Naive B cell (primary cell): ENCODE data around the gene EXOC3. TPM values are rescaled to one million over a fixed set of nuclear protein-coding genes. Genes with fewer than 3 reads are reported as not detected.
A peak's percentile ranks its signal among the peaks of the same experiment; 100 is the strongest.

Experiments used
- ATAC-seq, 2 donors: fragments of 150-1000 bp; cut with Tn5 transposase; 2 replicates each; pipeline ENCODE4 v1.10.0; 2021; ENCODE audit warnings: low read depth in 2 of 2, mild to moderate bottlenecking in 2 of 2, moderate library complexity in 2 of 2
- DNase-seq: peaks from one replicate; pipeline ENCODE4 v3.0.0; 2022
- H3K27ac Mint-ChIP-seq, 6 donors: one replicate each; pipeline ENCODE4 v1.8.0; 2020 to 2022; ENCODE audit warnings: mild to moderate bottlenecking in 6 of 6, mixed read lengths in 6 of 6, moderate library complexity in 5 of 6, inconsistent platforms in 2 of 6
- H3K27me3 Mint-ChIP-seq, 3 donors: one replicate each; pipeline ENCODE4 v1.8.0; 2021 to 2022; ENCODE audit warnings: mixed read lengths in 3 of 3, mild to moderate bottlenecking in 1 of 3
- H3K36me3 Mint-ChIP-seq, 2 donors: one replicate each; pipeline ENCODE4 v1.8.0; 2020 to 2022; ENCODE audit warnings: mixed read lengths in 2 of 2, inconsistent platforms in 1 of 2, mild to moderate bottlenecking in 1 of 2
- H3K4me1 Mint-ChIP-seq, 3 donors: one replicate each; pipeline ENCODE4 v1.8.0; 2020 to 2022; ENCODE audit warnings: mixed read lengths in 3 of 3, inconsistent platforms in 1 of 3, mild to moderate bottlenecking in 1 of 3, moderate library complexity in 1 of 3
- H3K4me3 Mint-ChIP-seq, 8 donors: one replicate each; pipeline ENCODE4 v1.8.0; 2020 to 2022; ENCODE audit warnings: mild to moderate bottlenecking in 8 of 8, mixed read lengths in 8 of 8, moderate library complexity in 8 of 8, inconsistent platforms in 2 of 8
- H3K9me3 Mint-ChIP-seq, 7 donors: one replicate each; pipeline ENCODE4 v1.8.0; 2020 to 2022; ENCODE audit warnings: mixed read lengths in 7 of 7, mild to moderate bottlenecking in 5 of 7, inconsistent platforms in 2 of 7, moderate library complexity in 1 of 7
- polyA plus RNA-seq, 6 donors: library from polyadenylated mRNA; unstranded; fragments of 300-500 nt; fragmentation: Illumina TruSeq; gene quantifications; one replicate each; pipeline ENCODE4 v1.2.3, GENCODE V29; 2021; ENCODE audit warnings: low read depth in 6 of 6

The EXOC3 gene
- polyA plus RNA-seq, 6 donors from 2014 or later, result 18.8 to 36.1 (median 22.9) TPM

DNA sequence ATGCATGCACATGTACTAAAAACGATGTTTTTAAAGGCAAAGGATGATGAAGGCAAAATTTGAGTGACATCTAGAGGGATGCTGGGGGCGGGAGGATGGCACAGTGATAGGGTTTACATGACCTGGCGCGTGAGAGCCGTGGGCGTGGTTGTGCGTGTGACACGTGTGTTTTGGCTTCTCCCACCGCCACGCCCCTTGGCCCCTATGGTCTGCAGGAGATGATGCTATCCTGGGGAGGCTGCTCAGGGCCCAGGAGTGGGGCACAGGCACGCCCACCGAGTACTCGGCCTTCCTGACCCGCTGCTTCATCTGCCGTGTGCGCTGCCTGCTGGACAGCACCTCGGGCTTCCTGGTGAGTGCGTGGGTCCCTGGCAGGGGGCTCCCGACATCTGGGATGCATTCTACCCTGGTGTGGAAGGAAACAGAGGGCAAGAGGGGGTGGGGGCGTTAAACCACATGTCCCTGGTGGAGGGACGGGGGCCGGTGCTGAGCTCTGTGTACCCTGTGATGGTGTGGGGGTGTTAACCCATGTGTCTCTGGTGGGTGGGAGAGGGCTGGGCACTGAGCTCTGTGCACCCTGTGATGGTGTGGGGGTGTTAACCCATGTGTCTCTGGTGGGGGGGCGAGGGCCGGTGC, 19.2 kb upstream of the EXOC3 start:
- DNase-seq (no peak), ATAC-seq (no peak)
- peak overlapping the region in 1 of 6 donors; percentile 4 for H3K27ac Mint-ChIP-seq
- H3K4me3 Mint-ChIP-seq, result no peak overlapping the region
- peaks cover 0 to 3% (median 0%) of the 10 kb centered on the region in 7 donors for H3K9me3 Mint-ChIP-seq
- peaks cover 9 to 19% (median 13%) of the 10 kb centered on the region in 3 donors for H3K4me1 Mint-ChIP-seq
- no peaks in the 10 kb centered on the region for H3K36me3 Mint-ChIP-seq
- peaks cover 13 to 25% (median 24%) of the 10 kb centered on the region in 3 donors for H3K27me3 Mint-ChIP-seq

- ATAC-seq, result peak; percentile 51 to 68
- peaks cover 9 to 19% (median 13%) of the 10 kb centered on the region in 3 donors for H3K4me1 Mint-ChIP-seq
- no peak overlapping the region for H3K27ac Mint-ChIP-seq
- no peak for DNase-seq
- peaks cover 0 to 3% (median 0%) of the 10 kb centered on the region in 7 donors for H3K9me3 Mint-ChIP-seq
- H3K4me3 Mint-ChIP-seq, result peak overlapping the region in 2 of 8 donors; percentile 4 to 42
- peaks cover 13 to 25% (median 19%) of the 10 kb centered on the region in 3 donors for H3K27me3 Mint-ChIP-seq
- no peaks in the 10 kb centered on the region for H3K36me3 Mint-ChIP-seq
Observed at GRCh38 chr5:424301-425110, 18.5 kb upstream of the EXOC3 start.

- Mint-ChIP-seq H3K36me3 (no peaks in the 10 kb centered on the region), H3K9me3 (peaks cover 0 to 3% (median 0%) of the 10 kb centered on the region in 7 donors), H3K27ac (peak overlapping the region in 1 of 6 donors; percentile 79), H3K4me3 (no peak overlapping the region), H3K27me3 (peaks cover 13 to 32% (median 16%) of the 10 kb centered on the region in 3 donors), H3K4me1 (peaks cover 9 to 19% (median 13%) of the 10 kb centered on the region in 3 donors)
- ATAC-seq, result peak in 1 of 2 donors; percentile 43
- no peak for DNase-seq
Observed at GRCh38 chr5:425714-426113, 17.3 kb upstream of the EXOC3 start.

DNA sequence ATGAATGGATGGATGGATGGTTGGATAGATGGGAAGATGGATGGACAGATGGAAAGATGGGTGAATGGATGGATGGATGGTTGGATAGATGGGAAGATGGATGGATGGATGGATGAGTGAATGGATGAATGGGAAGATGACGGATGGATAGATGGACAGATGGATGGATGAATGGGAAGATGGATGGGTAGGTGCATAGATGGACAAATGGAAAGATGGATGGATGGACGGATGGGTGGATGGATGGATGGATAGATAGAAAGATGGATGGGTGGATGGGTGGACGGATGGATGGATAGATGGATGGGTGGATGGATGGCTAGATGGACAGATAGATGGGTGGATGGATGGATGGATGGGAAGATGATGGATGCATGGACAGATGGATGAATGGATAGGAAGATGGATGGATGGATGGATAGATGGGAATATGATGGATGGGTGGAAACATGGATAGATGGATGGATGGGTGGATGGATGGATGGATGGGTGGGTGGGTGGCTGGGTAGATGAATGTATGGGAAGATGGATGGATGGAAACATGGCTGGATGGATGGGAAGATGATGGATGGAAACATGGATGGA, 16.5 kb upstream of the EXOC3 start:
- peaks cover 0 to 3% (median 0%) of the 10 kb centered on the region in 7 donors for H3K9me3 Mint-ChIP-seq
- H3K4me3 Mint-ChIP-seq, result no peak overlapping the region
- DNase-seq, result no peak
- H3K4me1 Mint-ChIP-seq, result peaks cover 9 to 19% (median 13%) of the 10 kb centered on the region in 3 donors
- no peaks in the 10 kb centered on the region for H3K36me3 Mint-ChIP-seq
- peak overlapping the region in 1 of 6 donors; percentile 59 for H3K27ac Mint-ChIP-seq
- no peak for ATAC-seq
- H3K27me3 Mint-ChIP-seq, result peaks cover 13 to 34% (median 16%) of the 10 kb centered on the region in 3 donors

DNA sequence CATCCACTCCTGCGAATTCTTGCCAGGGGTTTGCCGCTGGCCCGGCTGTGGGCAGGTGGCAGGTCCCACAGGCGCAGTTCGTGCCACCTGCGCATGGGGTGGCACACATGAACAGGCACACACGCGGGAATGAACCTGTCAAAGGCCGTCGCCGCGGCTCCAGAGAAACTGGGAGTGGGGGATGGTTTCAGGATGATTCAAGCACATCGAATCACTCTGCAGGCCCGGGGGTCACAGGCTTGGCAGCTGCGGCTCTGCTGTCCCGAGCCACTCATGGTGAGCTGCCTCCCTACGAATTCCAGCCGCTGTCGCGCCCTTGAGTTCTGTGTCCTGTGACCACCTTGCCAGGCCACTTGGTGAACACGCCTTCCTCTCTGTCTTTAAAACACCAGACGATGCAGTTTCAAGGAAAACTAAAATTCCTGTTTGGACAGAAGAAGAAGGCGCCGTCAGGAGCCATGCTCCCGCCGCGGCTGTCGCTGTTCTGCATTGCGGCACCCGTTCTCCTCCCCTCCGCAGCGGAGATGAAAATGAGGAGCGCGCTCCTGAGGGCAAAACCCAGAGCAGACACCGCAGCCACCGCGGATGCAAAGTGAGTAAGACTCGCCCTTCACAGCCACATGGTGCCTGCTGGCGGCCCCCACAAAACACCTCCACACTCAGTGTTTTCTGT, 15.4 kb upstream of the EXOC3 start:
- Mint-ChIP-seq H3K27ac (no peak overlapping the region), H3K9me3 (peaks cover 0 to 3% (median 0%) of the 10 kb centered on the region in 7 donors)
- DNase-seq, result no peak

DNA sequence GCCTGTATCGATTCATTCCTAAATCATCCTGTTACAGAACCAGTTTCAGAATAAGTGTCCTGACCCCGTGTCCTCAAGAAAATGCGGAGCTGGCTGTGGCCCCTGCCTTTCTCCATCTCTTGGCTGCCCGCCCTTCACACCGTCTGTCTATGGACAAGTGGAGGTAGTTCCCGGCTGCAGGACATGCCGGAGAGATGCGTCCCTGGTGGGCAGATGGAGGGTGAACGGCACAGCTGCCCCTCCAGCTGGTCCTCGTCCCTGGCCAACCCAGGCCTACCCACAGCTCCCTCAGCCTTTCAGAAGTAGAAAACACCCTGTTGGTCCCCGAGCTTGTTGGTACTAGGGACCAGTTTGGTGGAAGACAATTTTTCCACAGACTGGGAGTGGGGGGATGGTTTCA, 14.8 kb upstream of the EXOC3 start:
- Mint-ChIP-seq H3K9me3 (peaks cover 0 to 4% (median 0%) of the 10 kb centered on the region in 7 donors), H3K4me3 (no peak overlapping the region), H3K27me3 (peaks cover 21 to 43% (median 21%) of the 10 kb centered on the region in 3 donors), H3K27ac (peak overlapping the region in 1 of 6 donors; percentile 41), H3K36me3 (no peaks in the 10 kb centered on the region), H3K4me1 (peaks cover 9 to 17% (median 13%) of the 10 kb centered on the region in 3 donors)
- DNase-seq (no peak), ATAC-seq (no peak)

More for the DNA sequence above, 15.4 kb upstream of the EXOC3 start:
- H3K36me3 Mint-ChIP-seq, result no peaks in the 10 kb centered on the region
- no peak overlapping the region for H3K4me3 Mint-ChIP-seq
- ATAC-seq, result no peak
- H3K4me1 Mint-ChIP-seq, result peaks cover 9 to 19% (median 13%) of the 10 kb centered on the region in 3 donors
- peaks cover 20 to 44% (median 22%) of the 10 kb centered on the region in 3 donors for H3K27me3 Mint-ChIP-seq

- DNase-seq (no peak), ATAC-seq (no peak)
- Mint-ChIP-seq H3K36me3 (no peaks in the 10 kb centered on the region), H3K4me3 (no peak overlapping the region), H3K27me3 (peaks cover 18 to 43% (median 26%) of the 10 kb centered on the region in 3 donors), H3K9me3 (peaks cover 0 to 4% (median 0%) of the 10 kb centered on the region in 7 donors), H3K27ac (no peak overlapping the region), H3K4me1 (peaks cover 9 to 13% (median 13%) of the 10 kb centered on the region in 3 donors)
Observed at GRCh38 chr5:428754-429452, 14.1 kb upstream of the EXOC3 start.

- DNase-seq, result no peak
- Mint-ChIP-seq H3K36me3 (no peaks in the 10 kb centered on the region), H3K9me3 (peaks cover 0 to 4% (median 0%) of the 10 kb centered on the region in 7 donors), H3K27ac (peak overlapping the region in 1 of 6 donors; percentile 57), H3K4me1 (peaks cover 4 to 12% (median 9%) of the 10 kb centered on the region in 3 donors), H3K27me3 (peaks cover 16 to 43% (median 32%) of the 10 kb centered on the region in 3 donors), H3K4me3 (peak overlapping the region in 1 of 8 donors; percentile 42)
- no peak for ATAC-seq
Observed at GRCh38 chr5:429453-430188, 13.4 kb upstream of the EXOC3 start.

GRCh38 chr5:430214-430925, 12.6 kb upstream of the EXOC3 start:
- no peak overlapping the region for H3K4me3 Mint-ChIP-seq
- ATAC-seq (no peak), DNase-seq (no peak)
- peaks cover 0 to 4% (median 0%) of the 10 kb centered on the region in 7 donors for H3K9me3 Mint-ChIP-seq
- peaks cover 0 to 9% (median 3%) of the 10 kb centered on the region in 3 donors for H3K4me1 Mint-ChIP-seq
- peaks cover 14 to 43% (median 39%) of the 10 kb centered on the region in 3 donors for H3K27me3 Mint-ChIP-seq
- H3K27ac Mint-ChIP-seq, result no peak overlapping the region
- H3K36me3 Mint-ChIP-seq, result no peaks in the 10 kb centered on the region

- no peak for DNase-seq
- ATAC-seq, result peak; percentile 75
- H3K27ac Mint-ChIP-seq, result no peak overlapping the region
- H3K4me1 Mint-ChIP-seq, result peaks cover 0 to 6% (median under 1%) of the 10 kb centered on the region in 3 donors
- peaks cover 0 to 4% (median 0%) of the 10 kb centered on the region in 7 donors for H3K9me3 Mint-ChIP-seq
- no peak overlapping the region for H3K4me3 Mint-ChIP-seq
- H3K36me3 Mint-ChIP-seq, result no peaks in the 10 kb centered on the region
- H3K27me3 Mint-ChIP-seq, result peaks cover 14 to 40% (median 39%) of the 10 kb centered on the region in 3 donors
Observed at GRCh38 chr5:431001-431710, 11.8 kb upstream of the EXOC3 start.

GRCh38 chr5:431711-432050, 11.3 kb upstream of the EXOC3 start:
- ATAC-seq (no peak), DNase-seq (no peak)
- Mint-ChIP-seq H3K9me3 (peaks cover 0 to 4% (median 0%) of the 10 kb centered on the region in 7 donors), H3K4me1 (peaks cover 0 to under 1% (median 0%) of the 10 kb centered on the region in 3 donors), H3K27me3 (peaks cover 12 to 37% (median 33%) of the 10 kb centered on the region in 3 donors), H3K27ac (no peak overlapping the region), H3K36me3 (no peaks in the 10 kb centered on the region), H3K4me3 (no peak overlapping the region)
